ENCODE data around the gene SYDE2.

DNA sequence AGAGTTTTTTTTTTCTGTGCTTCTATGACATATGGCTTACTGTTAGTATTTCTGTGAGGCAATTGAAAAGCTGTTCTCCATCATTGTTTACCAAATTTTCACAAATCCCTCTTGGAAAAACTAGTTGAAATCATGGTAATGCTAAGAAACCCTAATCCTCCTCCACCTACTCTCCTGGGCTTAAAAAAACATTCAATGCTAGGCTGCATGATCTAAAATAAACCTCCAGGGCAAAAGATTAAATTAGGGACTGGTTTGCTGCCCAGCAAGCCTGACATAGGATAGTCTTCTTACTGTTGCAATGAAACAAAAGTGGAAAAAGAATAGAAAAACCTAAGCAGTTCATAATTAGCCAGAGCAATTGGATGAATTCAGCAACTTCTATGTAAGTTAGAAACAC is 42.6 kb upstream of the SYDE2 start:
- TF ChIP-seq, protein P1, sequence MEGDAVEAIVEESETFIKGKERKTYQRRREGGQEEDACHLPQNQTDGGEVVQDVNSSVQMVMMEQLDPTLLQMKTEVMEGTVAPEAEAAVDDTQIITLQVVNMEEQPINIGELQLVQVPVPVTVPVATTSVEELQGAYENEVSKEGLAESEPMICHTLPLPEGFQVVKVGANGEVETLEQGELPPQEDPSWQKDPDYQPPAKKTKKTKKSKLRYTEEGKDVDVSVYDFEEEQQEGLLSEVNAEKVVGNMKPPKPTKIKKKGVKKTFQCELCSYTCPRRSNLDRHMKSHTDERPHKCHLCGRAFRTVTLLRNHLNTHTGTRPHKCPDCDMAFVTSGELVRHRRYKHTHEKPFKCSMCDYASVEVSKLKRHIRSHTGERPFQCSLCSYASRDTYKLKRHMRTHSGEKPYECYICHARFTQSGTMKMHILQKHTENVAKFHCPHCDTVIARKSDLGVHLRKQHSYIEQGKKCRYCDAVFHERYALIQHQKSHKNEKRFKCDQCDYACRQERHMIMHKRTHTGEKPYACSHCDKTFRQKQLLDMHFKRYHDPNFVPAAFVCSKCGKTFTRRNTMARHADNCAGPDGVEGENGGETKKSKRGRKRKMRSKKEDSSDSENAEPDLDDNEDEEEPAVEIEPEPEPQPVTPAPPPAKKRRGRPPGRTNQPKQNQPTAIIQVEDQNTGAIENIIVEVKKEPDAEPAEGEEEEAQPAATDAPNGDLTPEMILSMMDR (IDR thresholded peaks at IDR 0.05; ENCODE audit: insufficient read depth, low read length) = no peak
- TF ChIP-seq POLR2AphosphoS5 (IDR thresholded peaks at IDR 0.05; ENCODE audit: low read depth) (no peak), GABPA (IDR thresholded peaks at IDR 0.05; ENCODE audit: low read depth) (no peak), SPI1 (IDR thresholded peaks at IDR 0.05; ENCODE audit: borderline replicate concordance, low read depth) (no peak)
- TF ChIP-seq, protein P2, sequence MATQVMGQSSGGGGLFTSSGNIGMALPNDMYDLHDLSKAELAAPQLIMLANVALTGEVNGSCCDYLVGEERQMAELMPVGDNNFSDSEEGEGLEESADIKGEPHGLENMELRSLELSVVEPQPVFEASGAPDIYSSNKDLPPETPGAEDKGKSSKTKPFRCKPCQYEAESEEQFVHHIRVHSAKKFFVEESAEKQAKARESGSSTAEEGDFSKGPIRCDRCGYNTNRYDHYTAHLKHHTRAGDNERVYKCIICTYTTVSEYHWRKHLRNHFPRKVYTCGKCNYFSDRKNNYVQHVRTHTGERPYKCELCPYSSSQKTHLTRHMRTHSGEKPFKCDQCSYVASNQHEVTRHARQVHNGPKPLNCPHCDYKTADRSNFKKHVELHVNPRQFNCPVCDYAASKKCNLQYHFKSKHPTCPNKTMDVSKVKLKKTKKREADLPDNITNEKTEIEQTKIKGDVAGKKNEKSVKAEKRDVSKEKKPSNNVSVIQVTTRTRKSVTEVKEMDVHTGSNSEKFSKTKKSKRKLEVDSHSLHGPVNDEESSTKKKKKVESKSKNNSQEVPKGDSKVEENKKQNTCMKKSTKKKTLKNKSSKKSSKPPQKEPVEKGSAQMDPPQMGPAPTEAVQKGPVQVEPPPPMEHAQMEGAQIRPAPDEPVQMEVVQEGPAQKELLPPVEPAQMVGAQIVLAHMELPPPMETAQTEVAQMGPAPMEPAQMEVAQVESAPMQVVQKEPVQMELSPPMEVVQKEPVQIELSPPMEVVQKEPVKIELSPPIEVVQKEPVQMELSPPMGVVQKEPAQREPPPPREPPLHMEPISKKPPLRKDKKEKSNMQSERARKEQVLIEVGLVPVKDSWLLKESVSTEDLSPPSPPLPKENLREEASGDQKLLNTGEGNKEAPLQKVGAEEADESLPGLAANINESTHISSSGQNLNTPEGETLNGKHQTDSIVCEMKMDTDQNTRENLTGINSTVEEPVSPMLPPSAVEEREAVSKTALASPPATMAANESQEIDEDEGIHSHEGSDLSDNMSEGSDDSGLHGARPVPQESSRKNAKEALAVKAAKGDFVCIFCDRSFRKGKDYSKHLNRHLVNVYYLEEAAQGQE (IDR thresholded peaks at IDR 0.05; ENCODE audit: insufficient replicate concordance, low read depth) = no peak

All from HL-60 (cell line).